Ishikawa (cell line): ENCODE measurements around the gene GLCCI1.

Experiments used
- CEBPB ChIP-seq: IDR thresholded peaks from 2 replicates; pipeline ENCODE4 v1.6.1; 2012
- CREB1 ChIP-seq: IDR thresholded peaks from 2 replicates; pipeline ENCODE4 v1.6.1; 2012; ENCODE audit warnings: low read depth
- EGR1 ChIP-seq: IDR thresholded peaks from 2 replicates; pipeline ENCODE4 v1.6.1; 2012
- EP300 ChIP-seq: IDR thresholded peaks from 2 replicates; pipeline ENCODE4 v1.6.1; 2012; ENCODE audit warnings: borderline replicate concordance
- FOXM1 ChIP-seq: IDR thresholded peaks from 2 replicates; pipeline ENCODE4 v1.6.1; 2012; ENCODE audit warnings: low read depth, borderline replicate concordance
- NFIC ChIP-seq: IDR thresholded peaks from 2 replicates; pipeline ENCODE4 v1.6.1; 2012
- RAD21 ChIP-seq: IDR thresholded peaks from 2 replicates; pipeline ENCODE4 v1.6.1; 2012; ENCODE audit warnings: low read depth
- TAF1 ChIP-seq: IDR thresholded peaks from 2 replicates; pipeline ENCODE4 v1.6.1; 2012; ENCODE audit warnings: low read depth, mild to moderate bottlenecking
- TCF12 ChIP-seq: IDR thresholded peaks from 2 replicates; pipeline ENCODE4 v1.6.1; 2012; ENCODE audit warnings: low read depth
- TEAD4 ChIP-seq: IDR thresholded peaks from 2 replicates; pipeline ENCODE4 v1.6.1; 2012
- USF1 ChIP-seq: IDR thresholded peaks from 2 replicates; pipeline ENCODE4 v1.6.1; 2012
- YY1 ChIP-seq: IDR thresholded peaks from 2 replicates; pipeline ENCODE4 v1.6.1; 2012; ENCODE audit warnings: low read depth
- ZBTB7A ChIP-seq: IDR thresholded peaks from 2 replicates; pipeline ENCODE4 v1.6.1; 2012; ENCODE audit warnings: low read depth
- TF ChIP-seq, protein P1 (sequence below): IDR thresholded peaks from 2 replicates; pipeline ENCODE4 v1.6.1; 2012
- TF ChIP-seq, protein P2 (sequence below): IDR thresholded peaks from 2 replicates; pipeline ENCODE4 v1.6.1; 2012; ENCODE audit warnings: low read depth, mild to moderate bottlenecking

Gene GLCCI1

DNA sequence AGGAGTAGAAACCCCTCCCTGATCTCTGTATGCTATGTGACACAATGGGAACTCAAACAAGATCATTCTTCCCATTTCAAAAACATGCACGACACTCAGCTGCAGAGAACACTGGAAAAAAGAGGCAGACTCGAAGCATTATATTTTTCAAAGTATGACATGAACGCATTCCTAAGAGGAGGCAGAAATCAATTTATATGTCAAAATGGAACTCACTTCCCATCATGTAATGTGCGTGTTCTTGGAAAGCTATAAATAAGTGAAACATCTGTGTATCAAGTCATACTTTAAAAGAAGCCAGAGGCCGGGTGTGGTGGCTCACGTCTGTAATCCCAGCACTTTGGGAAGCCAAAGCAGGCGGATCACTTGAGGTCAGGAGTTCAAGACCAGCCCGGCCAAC, 150.7 kb downstream of the GLCCI1 start:
- TF ChIP-seq TCF12 (no peak), EP300 (no peak), TEAD4 (no peak), TAF1 (no peak), NFIC (no peak), CEBPB (no peak), USF1 (no peak)
- TF ChIP-seq, protein P1, sequence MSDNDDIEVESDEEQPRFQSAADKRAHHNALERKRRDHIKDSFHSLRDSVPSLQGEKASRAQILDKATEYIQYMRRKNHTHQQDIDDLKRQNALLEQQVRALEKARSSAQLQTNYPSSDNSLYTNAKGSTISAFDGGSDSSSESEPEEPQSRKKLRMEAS = no peak
- TF ChIP-seq, protein P2, sequence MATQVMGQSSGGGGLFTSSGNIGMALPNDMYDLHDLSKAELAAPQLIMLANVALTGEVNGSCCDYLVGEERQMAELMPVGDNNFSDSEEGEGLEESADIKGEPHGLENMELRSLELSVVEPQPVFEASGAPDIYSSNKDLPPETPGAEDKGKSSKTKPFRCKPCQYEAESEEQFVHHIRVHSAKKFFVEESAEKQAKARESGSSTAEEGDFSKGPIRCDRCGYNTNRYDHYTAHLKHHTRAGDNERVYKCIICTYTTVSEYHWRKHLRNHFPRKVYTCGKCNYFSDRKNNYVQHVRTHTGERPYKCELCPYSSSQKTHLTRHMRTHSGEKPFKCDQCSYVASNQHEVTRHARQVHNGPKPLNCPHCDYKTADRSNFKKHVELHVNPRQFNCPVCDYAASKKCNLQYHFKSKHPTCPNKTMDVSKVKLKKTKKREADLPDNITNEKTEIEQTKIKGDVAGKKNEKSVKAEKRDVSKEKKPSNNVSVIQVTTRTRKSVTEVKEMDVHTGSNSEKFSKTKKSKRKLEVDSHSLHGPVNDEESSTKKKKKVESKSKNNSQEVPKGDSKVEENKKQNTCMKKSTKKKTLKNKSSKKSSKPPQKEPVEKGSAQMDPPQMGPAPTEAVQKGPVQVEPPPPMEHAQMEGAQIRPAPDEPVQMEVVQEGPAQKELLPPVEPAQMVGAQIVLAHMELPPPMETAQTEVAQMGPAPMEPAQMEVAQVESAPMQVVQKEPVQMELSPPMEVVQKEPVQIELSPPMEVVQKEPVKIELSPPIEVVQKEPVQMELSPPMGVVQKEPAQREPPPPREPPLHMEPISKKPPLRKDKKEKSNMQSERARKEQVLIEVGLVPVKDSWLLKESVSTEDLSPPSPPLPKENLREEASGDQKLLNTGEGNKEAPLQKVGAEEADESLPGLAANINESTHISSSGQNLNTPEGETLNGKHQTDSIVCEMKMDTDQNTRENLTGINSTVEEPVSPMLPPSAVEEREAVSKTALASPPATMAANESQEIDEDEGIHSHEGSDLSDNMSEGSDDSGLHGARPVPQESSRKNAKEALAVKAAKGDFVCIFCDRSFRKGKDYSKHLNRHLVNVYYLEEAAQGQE = no peak

GRCh38 chr7:8120390-8121058, 151.9 kb downstream of the GLCCI1 start:
- no peak for TF ChIP-seq TCF12

- no peak for TF ChIP-seq CEBPB
- no peak for TF ChIP-seq NFIC
- TF ChIP-seq YY1 = no peak
- no peak for TF ChIP-seq TAF1
- no peak for TF ChIP-seq FOXM1
- no peak for TF ChIP-seq RAD21
- no peak for TF ChIP-seq ZBTB7A
- TF ChIP-seq, protein P2 = no peak
Measured at GRCh38 chr7:8121243-8121642, 152.6 kb downstream of the GLCCI1 start.

DNA sequence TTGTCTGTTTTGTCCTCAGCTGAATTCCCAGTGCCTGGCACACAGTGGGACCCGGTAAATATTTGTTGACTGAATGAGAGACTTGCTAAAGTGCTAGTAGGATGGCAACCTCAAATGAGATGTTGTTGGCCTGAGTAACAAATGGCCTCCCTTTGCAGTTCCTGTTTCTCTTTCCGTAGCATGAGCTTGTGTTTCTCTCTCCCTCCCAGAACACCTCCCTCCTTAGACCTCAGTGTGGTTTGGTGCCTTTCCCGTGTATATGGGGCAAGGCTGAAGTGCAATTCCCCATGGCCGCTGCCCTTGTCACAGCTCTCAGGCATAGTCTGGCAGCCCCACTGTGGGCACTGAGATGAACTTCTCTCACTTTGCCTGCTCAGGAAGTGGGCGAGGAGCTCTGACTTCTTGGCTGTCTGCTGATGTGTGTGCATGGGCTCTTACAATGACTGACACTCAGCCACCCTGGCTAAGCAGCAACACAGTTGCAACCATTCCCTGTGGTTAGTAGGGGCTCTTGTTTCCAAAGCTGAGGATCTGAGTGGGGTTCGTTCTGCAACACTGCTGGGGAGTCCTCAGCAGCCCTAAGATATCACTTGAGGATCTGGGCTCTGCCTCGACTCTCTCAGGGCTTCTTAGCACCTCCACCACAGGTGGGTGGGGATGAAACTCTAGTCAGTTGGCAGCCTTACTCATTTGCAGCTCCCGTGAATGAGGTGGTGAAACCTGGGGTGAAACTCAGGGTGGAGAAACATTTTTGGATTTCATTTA, 157.3 kb downstream of the GLCCI1 start:
- TF ChIP-seq FOXM1 (no peak), YY1 (no peak), TCF12 (no peak), TAF1 (no peak), NFIC (no peak), USF1 (no peak), CREB1 (no peak), ZBTB7A (no peak), CEBPB (no peak)

- TF ChIP-seq YY1 = no peak
Measured at GRCh38 chr7:8126601-8127167, 158.1 kb downstream of the GLCCI1 start.

- TF ChIP-seq TEAD4 (no peak), YY1 (no peak), EP300 (no peak), ZBTB7A (no peak), USF1 (no peak), CEBPB (no peak), RAD21 (no peak), NFIC (no peak), TCF12 (no peak), TAF1 (no peak), FOXM1 (no peak), CREB1 (no peak), EGR1 (no peak)
- TF ChIP-seq, protein P2 = no peak
- TF ChIP-seq, protein P1 = no peak
Measured at GRCh38 chr7:8128449-8129317, 160.1 kb downstream of the GLCCI1 start.
